Activated T-helper 1 cell treated with anti-CD3 and anti-CD28 coated beads, Interleukin-12 subunit alpha, Interleukin-12 subunit beta, Interleukin-2, Interleukin-4 antibody, amounts not matched to agents 30 ng/mL and 10 ng/mL and 1 ng/mL, durations not matched to agents 14 hours and 24 hours and 36 hours (primary cell): ENCODE measurements around the gene GOLT1B. TPM values are rescaled to one million over a fixed set of nuclear protein-coding genes. Genes with fewer than 3 reads are reported as not detected.

Source experiments
- DNase-seq: peaks from one replicate; pipeline ENCODE4 v3.0.0; 2021; ENCODE audit warnings: low spot score
- H3K27ac Mint-ChIP-seq: one replicate; pipeline ENCODE4 v1.8.0; 2021; ENCODE audit warnings: mild to moderate bottlenecking, mixed read lengths
- H3K27me3 Mint-ChIP-seq: one replicate; pipeline ENCODE4 v1.8.0; 2022; ENCODE audit warnings: mild to moderate bottlenecking, moderate library complexity, mixed read lengths; ENCODE audit not compliant: insufficient read depth
- H3K36me3 Mint-ChIP-seq: one replicate; pipeline ENCODE4 v1.8.0; 2021; ENCODE audit warnings: low read depth, mixed read lengths
- H3K4me1 Mint-ChIP-seq: one replicate; pipeline ENCODE4 v1.8.0; 2021; ENCODE audit warnings: low read depth, mixed read lengths
- H3K4me3 Mint-ChIP-seq: one replicate; pipeline ENCODE4 v1.8.0; 2021; ENCODE audit warnings: mild to moderate bottlenecking, moderate library complexity, mixed read lengths
- H3K9me3 Mint-ChIP-seq: one replicate; pipeline ENCODE4 v1.8.0; 2021; ENCODE audit warnings: mixed read lengths
- intact Hi-C: fragments of 100-400 bp; cut with micrococcal nuclease; formaldehyde crosslinking; loops from one replicate; pipeline ENCODE4 v1.15.1; 2024
- total RNA-seq: library from RNA; stranded (reverse); gene quantifications from 2 replicates; pipeline ENCODE4 v1.2.3, GENCODE V29; 2022

The GOLT1B gene
- total RNA-seq, 1 donor from 2014 or later, result 42.6 TPM

GRCh38 chr12:21552635-21553328, 51.2 kb downstream of the GOLT1B start:
- Mint-ChIP-seq H3K4me1 (peaks cover 3% of the 10 kb centered on the region), H3K9me3 (no peaks in the 10 kb centered on the region), H3K36me3 (no peaks in the 10 kb centered on the region), H3K27me3 (no peaks in the 10 kb centered on the region), H3K27ac (no peak overlapping the region), H3K4me3 (no peak overlapping the region)
- no peak for DNase-seq
- intact Hi-C loops, result no loop called here

- H3K36me3 Mint-ChIP-seq, result no peaks in the 10 kb centered on the region
- no peaks in the 10 kb centered on the region for H3K4me1 Mint-ChIP-seq
- no peak overlapping the region for H3K27ac Mint-ChIP-seq
- no peaks in the 10 kb centered on the region for H3K9me3 Mint-ChIP-seq
- no peak for DNase-seq
- no peaks in the 10 kb centered on the region for H3K27me3 Mint-ChIP-seq
- intact Hi-C loops, result no loop called here
- no peak overlapping the region for H3K4me3 Mint-ChIP-seq
Measured at GRCh38 chr12:21553329-21553675, 51.7 kb downstream of the GOLT1B start.

GRCh38 chr12:21558100-21558679, 56.6 kb downstream of the GOLT1B start:
- no peaks in the 10 kb centered on the region for H3K27me3 Mint-ChIP-seq
- H3K4me1 Mint-ChIP-seq, result peaks cover 14% of the 10 kb centered on the region
- no peaks in the 10 kb centered on the region for H3K9me3 Mint-ChIP-seq
- DNase-seq, result no peak
- intact Hi-C loops, result no loop called here
- H3K36me3 Mint-ChIP-seq, result no peaks in the 10 kb centered on the region
- H3K27ac Mint-ChIP-seq, result no peak overlapping the region
- no peak overlapping the region for H3K4me3 Mint-ChIP-seq

- no peak for DNase-seq
- Mint-ChIP-seq H3K27me3 (no peaks in the 10 kb centered on the region), H3K4me3 (no peak overlapping the region), H3K4me1 (peaks cover 14% of the 10 kb centered on the region), H3K36me3 (no peaks in the 10 kb centered on the region), H3K9me3 (no peaks in the 10 kb centered on the region), H3K27ac (peak overlapping the region; percentile 68)
- intact Hi-C loops, result loop anchor here (5.0 kb wide), 1 partner anchor 57 kb away; no protein-coding TSS in a partner anchor
Measured at GRCh38 chr12:21559855-21560569, 58.4 kb downstream of the GOLT1B start.

GRCh38 chr12:21561158-21561557, 59.6 kb downstream of the GOLT1B start:
- intact Hi-C loops, result loop anchor here (5.0 kb wide), 1 partner anchor 56 kb away; no protein-coding TSS in a partner anchor
- no peaks in the 10 kb centered on the region for H3K36me3 Mint-ChIP-seq

GRCh38 chr12:21562859-21563258, 61.3 kb downstream of the GOLT1B start:
- no peaks in the 10 kb centered on the region for H3K36me3 Mint-ChIP-seq
- no peaks in the 10 kb centered on the region for H3K27me3 Mint-ChIP-seq
- H3K9me3 Mint-ChIP-seq, result no peaks in the 10 kb centered on the region
- intact Hi-C loops, result loop anchor here (5.0 kb wide), 1 partner anchor 54 kb away; no protein-coding TSS in a partner anchor
- no peak for DNase-seq
- H3K27ac Mint-ChIP-seq, result no peak overlapping the region
- H3K4me1 Mint-ChIP-seq, result peaks cover 14% of the 10 kb centered on the region
- no peak overlapping the region for H3K4me3 Mint-ChIP-seq

More at GRCh38 chr12:21561158-21561557, 59.6 kb downstream of the GOLT1B start:
- Mint-ChIP-seq H3K4me3 (no peak overlapping the region), H3K27me3 (no peaks in the 10 kb centered on the region), H3K27ac (no peak overlapping the region), H3K4me1 (peaks cover 14% of the 10 kb centered on the region), H3K9me3 (no peaks in the 10 kb centered on the region)
- DNase-seq, result no peak

GRCh38 chr12:21566223-21566906, 64.8 kb downstream of the GOLT1B start:
- intact Hi-C loops, result no loop called here
- DNase-seq, result no peak
- Mint-ChIP-seq H3K27me3 (no peaks in the 10 kb centered on the region), H3K36me3 (no peaks in the 10 kb centered on the region), H3K4me3 (no peak overlapping the region), H3K9me3 (no peaks in the 10 kb centered on the region), H3K4me1 (no peaks in the 10 kb centered on the region), H3K27ac (no peak overlapping the region)

- intact Hi-C loops, result no loop called here
- Mint-ChIP-seq H3K4me3 (no peak overlapping the region), H3K4me1 (no peaks in the 10 kb centered on the region), H3K27me3 (no peaks in the 10 kb centered on the region), H3K9me3 (no peaks in the 10 kb centered on the region), H3K27ac (no peak overlapping the region), H3K36me3 (no peaks in the 10 kb centered on the region)
- DNase-seq, result no peak
Measured at GRCh38 chr12:21566907-21567394, 65.4 kb downstream of the GOLT1B start.

Other genes starting within 250 kb of the GOLT1B start
- not detected in 2 replicates for gene SLCO1A2, start 166.9 kb upstream of the GOLT1B start, total RNA-seq
- not detected in 2 replicates for gene IAPP, start 128.9 kb upstream of the GOLT1B start, total RNA-seq
- 36.0 TPM in 2 replicates for gene PYROXD1, start 64.1 kb upstream of the GOLT1B start, total RNA-seq
- 56.4 and 60.6 TPM in 2 replicates for gene RECQL, start 154 bp upstream of the GOLT1B start, total RNA-seq
- gene SPX, start 24.5 kb downstream of the GOLT1B start, total RNA-seq, result 0.49 and 1.0 TPM in 2 replicates
- gene GYS2, start 103.1 kb downstream of the GOLT1B start, total RNA-seq, result 0.16 TPM in 1 of 2 replicates, not detected in the other
- gene LDHB, start 156.1 kb downstream of the GOLT1B start, total RNA-seq, result 1,359 and 1,451 TPM in 2 replicates